CD4-positive, alpha-beta T cell (primary cell): ENCODE results near the gene SNRNP27. TPM values are rescaled to one million over a fixed set of nuclear protein-coding genes. Genes with fewer than 3 reads are reported as not detected.

Experiments used
- ATAC-seq: fragments of 200-7000 bp; cut with Tn5 transposase; one replicate; pipeline ENCODE4 v1.10.0; 2022; ENCODE audit warnings: mild to moderate bottlenecking; ENCODE audit not compliant: poor library complexity
- CTCF ChIA-PET: fragments of 350-600 bp; sonication (Branson Sonifier 250); formaldehyde crosslinking; loops from one replicate; lab custom pipeline; 2021; ENCODE audit warnings: antibody characterized with exemption, inconsistent platforms; lab: Charles Lee
- POLR2A ChIA-PET: fragments of 350-600 bp; sonication (Branson Sonifier 250); formaldehyde crosslinking; loops from one replicate; lab custom pipeline; 2021; ENCODE audit warnings: antibody characterized with exemption, inconsistent platforms; lab: Charles Lee
- DNase-seq, 14 experiments: peaks; one replicate each; pipeline ENCODE4 v3.0.0-alpha.2; 2013 to 2020; ENCODE audit warnings: mixed read lengths in 2 of 14
- H3K27ac ChIP-seq, 2 donors: one replicate each; pipeline versions ENCODE4 v1.5.1 to v1.7.0; 2013; ENCODE audit warnings: low read length in 2 of 2, low read depth in 1 of 2, mild to moderate bottlenecking in 1 of 2
- H3K27me3 ChIP-seq, 2 experiments: 1 replicate in 1 of 2; 2 replicates in 1 of 2; pipeline versions ENCODE4 v1.6.1 to v1.7.0; 2013; ENCODE audit warnings: low read length in 2 of 2, control low read depth in 1 of 2, mild to moderate bottlenecking in 1 of 2, moderate library complexity in 1 of 2; ENCODE audit not compliant: insufficient read depth in 2 of 2, control insufficient read depth in 1 of 2
- H3K36me3 ChIP-seq: one replicate; pipeline ENCODE4 v1.6.1; 2013; ENCODE audit warnings: low read length, control low read depth; ENCODE audit not compliant: insufficient read depth
- H3K4me1 ChIP-seq: one replicate; pipeline ENCODE4 v1.6.1; 2013; ENCODE audit warnings: low read length, control low read depth; ENCODE audit not compliant: insufficient read depth
- H3K4me3 ChIP-seq: one replicate; pipeline ENCODE4 v1.5.1; 2013; ENCODE audit warnings: mild to moderate bottlenecking, low read length, moderate library complexity
- H3K9me3 ChIP-seq, 2 experiments: 1 replicate in 1 of 2; 2 replicates in 1 of 2; pipeline versions ENCODE4 v1.6.1 to v1.7.0; 2013; ENCODE audit warnings: low read length in 2 of 2, mild to moderate bottlenecking in 2 of 2, control low read depth in 1 of 2, moderate library complexity in 1 of 2; ENCODE audit not compliant: control insufficient read depth in 1 of 2, insufficient read depth in 1 of 2
- H3K27ac Mint-ChIP-seq: one replicate; pipeline ENCODE4 v1.8.0; 2020; ENCODE audit warnings: mixed read lengths
- H3K27me3 Mint-ChIP-seq: one replicate; pipeline ENCODE4 v1.8.0; 2021; ENCODE audit warnings: mixed read lengths
- H3K36me3 Mint-ChIP-seq: one replicate; pipeline ENCODE4 v1.8.0; 2021; ENCODE audit warnings: low read depth, mixed read lengths
- H3K4me1 Mint-ChIP-seq: one replicate; pipeline ENCODE4 v1.8.0; 2021; ENCODE audit warnings: low read depth, mixed read lengths
- H3K4me3 Mint-ChIP-seq: one replicate; pipeline ENCODE4 v1.8.0; 2020; ENCODE audit warnings: mild to moderate bottlenecking, mixed read lengths
- H3K9me3 Mint-ChIP-seq: one replicate; pipeline ENCODE4 v1.8.0; 2020; ENCODE audit warnings: mixed read lengths
- intact Hi-C, 2 experiments: fragments of 100-400 bp; cut with DNase I in 1 of 2; cut with micrococcal nuclease in 1 of 2; formaldehyde crosslinking; loops; one replicate each; pipeline versions ENCODE4 v1.15.1 to v1.9.0; 2023 to 2025; cut with DNase I, micrococcal nuclease
- total RNA-seq, 174 experiments: library from RNA in 2 of 174; stranded (reverse) in 2 of 174; gene quantifications; one replicate each; pipeline ENCODE4 v1.2.3 and lab custom pipeline; 2021 to 2026
- TF ChIP-seq, protein P1 (sequence below): fragments of 200-600 bp; IDR thresholded peaks from one replicate; pipeline ENCODE4 v1.8.0; 2022; ENCODE audit warnings: antibody characterized with exemption, mild to moderate bottlenecking

Gene SNRNP27
- total RNA-seq, 2 experiments from 2014 or later: 50.9 to 54.8 TPM

DNA sequence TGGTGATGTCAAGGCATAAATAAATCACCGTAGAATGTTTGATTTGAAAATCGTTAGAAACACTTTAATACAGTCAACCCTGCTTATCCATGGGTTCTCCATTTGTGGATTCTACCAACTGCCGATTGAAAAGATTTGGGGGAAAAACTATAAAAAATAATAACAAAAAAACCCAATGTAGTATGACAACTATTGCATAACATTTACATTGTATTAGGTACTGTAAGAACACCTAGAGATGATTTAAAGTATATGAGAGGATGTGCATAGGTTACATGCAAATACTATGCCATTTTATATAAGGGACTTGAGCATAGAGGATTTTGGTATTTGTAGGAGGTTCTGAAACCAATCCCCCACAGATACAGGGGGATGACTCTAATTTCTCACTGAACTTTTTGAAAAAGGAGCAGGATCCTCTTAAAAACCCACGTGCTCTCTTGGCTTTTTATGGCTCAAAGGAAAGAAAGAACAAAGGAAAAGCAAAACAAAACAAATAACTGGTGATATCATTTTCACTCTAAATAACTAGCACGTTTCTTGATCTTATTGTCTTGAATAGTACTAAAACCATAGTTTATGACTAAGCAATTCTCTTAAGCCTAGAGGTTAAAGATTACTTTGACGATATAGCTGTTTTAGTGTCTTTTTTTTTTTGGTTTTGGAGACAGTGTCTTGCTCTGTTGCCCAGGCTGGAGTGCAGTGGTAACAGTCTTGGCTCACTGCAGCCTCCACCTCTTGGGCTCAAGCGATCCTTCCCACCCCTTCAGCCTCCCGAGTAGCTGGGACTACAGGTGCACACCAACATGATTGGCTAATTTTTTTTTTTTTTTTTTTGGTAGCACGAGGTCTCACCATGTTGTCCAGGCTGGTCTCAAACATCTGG, 47.3 kb upstream of the SNRNP27 start:
- ChIA-PET POLR2A (no interaction called here), CTCF (no interaction called here)
- Mint-ChIP-seq H3K4me1 (no peaks in the 10 kb centered on the region), H3K27me3 (no peaks in the 10 kb centered on the region), H3K36me3 (peaks cover 74% of the 10 kb centered on the region), H3K27ac (no peak overlapping the region), H3K9me3 (no peaks in the 10 kb centered on the region), H3K4me3 (no peak overlapping the region)
- no peaks in the 10 kb centered on the region for H3K9me3 ChIP-seq
- no peak overlapping the region for H3K4me3 ChIP-seq
- H3K36me3 ChIP-seq: peaks cover 55% of the 10 kb centered on the region
- DNase-seq (no peak), ATAC-seq (no peak)
- intact Hi-C loops: no loop called here
- no peaks in the 10 kb centered on the region for H3K27me3 ChIP-seq
- H3K4me1 ChIP-seq: no peaks in the 10 kb centered on the region
- H3K27ac ChIP-seq: no peak overlapping the region
- TF ChIP-seq, protein P1, sequence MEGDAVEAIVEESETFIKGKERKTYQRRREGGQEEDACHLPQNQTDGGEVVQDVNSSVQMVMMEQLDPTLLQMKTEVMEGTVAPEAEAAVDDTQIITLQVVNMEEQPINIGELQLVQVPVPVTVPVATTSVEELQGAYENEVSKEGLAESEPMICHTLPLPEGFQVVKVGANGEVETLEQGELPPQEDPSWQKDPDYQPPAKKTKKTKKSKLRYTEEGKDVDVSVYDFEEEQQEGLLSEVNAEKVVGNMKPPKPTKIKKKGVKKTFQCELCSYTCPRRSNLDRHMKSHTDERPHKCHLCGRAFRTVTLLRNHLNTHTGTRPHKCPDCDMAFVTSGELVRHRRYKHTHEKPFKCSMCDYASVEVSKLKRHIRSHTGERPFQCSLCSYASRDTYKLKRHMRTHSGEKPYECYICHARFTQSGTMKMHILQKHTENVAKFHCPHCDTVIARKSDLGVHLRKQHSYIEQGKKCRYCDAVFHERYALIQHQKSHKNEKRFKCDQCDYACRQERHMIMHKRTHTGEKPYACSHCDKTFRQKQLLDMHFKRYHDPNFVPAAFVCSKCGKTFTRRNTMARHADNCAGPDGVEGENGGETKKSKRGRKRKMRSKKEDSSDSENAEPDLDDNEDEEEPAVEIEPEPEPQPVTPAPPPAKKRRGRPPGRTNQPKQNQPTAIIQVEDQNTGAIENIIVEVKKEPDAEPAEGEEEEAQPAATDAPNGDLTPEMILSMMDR: no peak

DNA sequence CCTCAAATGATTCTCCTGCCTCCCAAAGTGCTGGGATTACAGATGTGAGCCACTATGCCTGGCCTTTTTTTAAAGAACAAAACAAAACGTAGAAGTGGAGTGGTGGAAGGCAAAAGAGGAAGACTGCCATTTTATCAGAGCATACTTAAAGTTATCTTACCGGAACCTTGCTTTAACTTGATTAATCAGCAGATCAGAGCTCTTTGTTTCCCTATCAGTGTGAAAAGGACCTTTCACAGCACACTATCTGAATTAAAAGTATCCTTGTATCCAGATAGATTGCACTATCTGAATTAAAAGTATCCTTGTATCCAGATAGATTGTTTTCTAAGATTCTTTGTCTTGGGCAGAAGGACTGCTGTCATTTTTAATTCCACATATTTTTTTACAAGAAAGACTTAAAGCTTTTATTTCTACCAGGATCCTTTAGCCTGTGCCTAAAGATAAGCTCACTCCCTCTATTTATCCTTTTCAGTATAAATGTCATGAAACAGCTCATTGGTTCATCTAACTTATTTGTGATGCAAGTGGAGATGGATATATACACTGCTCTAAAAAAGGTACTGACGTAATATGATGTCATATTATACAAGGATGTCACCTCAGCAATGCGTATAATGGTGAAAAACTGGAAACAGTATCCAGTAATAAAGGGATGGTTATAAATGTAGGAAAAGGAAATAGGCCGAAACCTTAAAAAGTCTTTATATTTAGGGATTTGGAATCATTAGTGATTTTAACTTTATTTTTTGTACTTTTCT, 46.5 kb upstream of the SNRNP27 start:
- no peaks in the 10 kb centered on the region for H3K27me3 Mint-ChIP-seq
- H3K9me3 Mint-ChIP-seq: no peaks in the 10 kb centered on the region
- ATAC-seq (no peak), DNase-seq (no peak)
- Histone ChIP-seq H3K27ac (no peak overlapping the region), H3K27me3 (no peaks in the 10 kb centered on the region), H3K4me1 (no peaks in the 10 kb centered on the region), H3K36me3 (peaks cover 54% of the 10 kb centered on the region), H3K9me3 (no peaks in the 10 kb centered on the region), H3K4me3 (no peak overlapping the region)
- CTCF ChIA-PET: no interaction called here
- H3K4me3 Mint-ChIP-seq: no peak overlapping the region
- TF ChIP-seq, protein P1: no peak
- intact Hi-C loops: no loop called here
- POLR2A ChIA-PET: interaction anchor here (0.6 to 0.7 kb wide), 2 partner anchors 8 to 1257 kb away, joined by 3 read pairs; no protein-coding TSS in a partner anchor
- H3K4me1 Mint-ChIP-seq: no peaks in the 10 kb centered on the region
- H3K36me3 Mint-ChIP-seq: peaks cover 74% of the 10 kb centered on the region
- no peak overlapping the region for H3K27ac Mint-ChIP-seq

DNA sequence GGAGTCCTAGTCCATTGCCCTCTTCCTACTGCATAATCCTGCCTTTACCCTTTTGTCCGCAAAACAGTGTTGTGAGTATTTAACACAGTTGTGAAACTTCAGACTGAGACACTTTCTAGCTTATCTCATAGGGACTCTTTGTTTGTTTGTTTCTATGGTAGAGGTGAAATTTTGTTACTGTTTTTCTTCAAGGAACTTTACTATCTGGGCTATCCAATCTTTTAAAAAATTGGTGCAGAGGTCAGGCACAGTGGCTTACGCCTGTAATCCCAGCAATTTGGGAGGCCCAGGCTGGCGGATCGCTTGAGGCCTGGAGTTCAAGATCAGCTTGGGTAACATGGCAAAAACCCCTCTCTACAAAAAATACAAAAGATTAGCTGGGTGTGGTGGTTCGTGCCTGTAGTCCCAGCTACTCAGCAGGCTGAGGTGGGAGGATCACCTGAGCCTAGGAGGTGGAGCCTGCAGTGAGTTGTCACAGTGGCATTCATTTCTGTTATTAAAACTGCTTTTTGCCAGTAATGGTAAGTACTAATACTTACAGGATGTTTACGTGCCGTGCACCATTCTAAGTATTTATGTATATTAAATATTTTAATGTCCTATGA, 45.5 kb upstream of the SNRNP27 start:
- intact Hi-C loops: no loop called here

More for the DNA sequence above, 45.5 kb upstream of the SNRNP27 start:
- Histone ChIP-seq H3K27ac (no peak overlapping the region), H3K36me3 (peaks cover 55% of the 10 kb centered on the region), H3K27me3 (no peaks in the 10 kb centered on the region), H3K4me1 (no peaks in the 10 kb centered on the region), H3K4me3 (no peak overlapping the region), H3K9me3 (no peaks in the 10 kb centered on the region)
- Mint-ChIP-seq H3K27ac (no peak overlapping the region), H3K4me1 (no peaks in the 10 kb centered on the region), H3K4me3 (no peak overlapping the region), H3K9me3 (no peaks in the 10 kb centered on the region), H3K27me3 (no peaks in the 10 kb centered on the region), H3K36me3 (peaks cover 80% of the 10 kb centered on the region)
- TF ChIP-seq, protein P1: no peak
- ChIA-PET POLR2A (interaction anchor here (0.7 kb wide), 1 partner anchor 1258 kb away, joined by 3 read pairs; no protein-coding TSS in a partner anchor), CTCF (no interaction called here)
- DNase-seq (no peak), ATAC-seq (no peak)
